ENCODE data around the gene BABAM2. TPM values are rescaled to one million over a fixed set of nuclear protein-coding genes. Genes with fewer than 3 reads are reported as not detected.

The BABAM2 gene
- total RNA-seq, 4 donors from 2014 or later: 23.7 to 41.1 (median 27.9) TPM

- Histone ChIP-seq H3K4me1 (peaks cover 39% of the 10 kb centered on the region), H3K4me3 (no peak overlapping the region), H3K27me3 (no peaks in the 10 kb centered on the region), H3K9me3 (no peaks in the 10 kb centered on the region), H3K27ac (peak overlapping the region; percentile 40), H3K36me3 (no peaks in the 10 kb centered on the region)
- DNase-seq (ENCODE audit: low spot score in 2 of 2): no peak
- TF ChIP-seq POLR2AphosphoS5 (IDR thresholded peaks at IDR 0.05) (no peak), EP300 (IDR thresholded peaks at IDR 0.05) (no peak), POLR2A (IDR thresholded peaks at IDR 0.05) (no peak)
- TF ChIP-seq, protein P1, sequence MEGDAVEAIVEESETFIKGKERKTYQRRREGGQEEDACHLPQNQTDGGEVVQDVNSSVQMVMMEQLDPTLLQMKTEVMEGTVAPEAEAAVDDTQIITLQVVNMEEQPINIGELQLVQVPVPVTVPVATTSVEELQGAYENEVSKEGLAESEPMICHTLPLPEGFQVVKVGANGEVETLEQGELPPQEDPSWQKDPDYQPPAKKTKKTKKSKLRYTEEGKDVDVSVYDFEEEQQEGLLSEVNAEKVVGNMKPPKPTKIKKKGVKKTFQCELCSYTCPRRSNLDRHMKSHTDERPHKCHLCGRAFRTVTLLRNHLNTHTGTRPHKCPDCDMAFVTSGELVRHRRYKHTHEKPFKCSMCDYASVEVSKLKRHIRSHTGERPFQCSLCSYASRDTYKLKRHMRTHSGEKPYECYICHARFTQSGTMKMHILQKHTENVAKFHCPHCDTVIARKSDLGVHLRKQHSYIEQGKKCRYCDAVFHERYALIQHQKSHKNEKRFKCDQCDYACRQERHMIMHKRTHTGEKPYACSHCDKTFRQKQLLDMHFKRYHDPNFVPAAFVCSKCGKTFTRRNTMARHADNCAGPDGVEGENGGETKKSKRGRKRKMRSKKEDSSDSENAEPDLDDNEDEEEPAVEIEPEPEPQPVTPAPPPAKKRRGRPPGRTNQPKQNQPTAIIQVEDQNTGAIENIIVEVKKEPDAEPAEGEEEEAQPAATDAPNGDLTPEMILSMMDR (IDR thresholded peaks at IDR 0.05): no peak
These were observed 244.8 kb downstream of the BABAM2 start for GRCh38 chr2:28135324-28135723.

DNA sequence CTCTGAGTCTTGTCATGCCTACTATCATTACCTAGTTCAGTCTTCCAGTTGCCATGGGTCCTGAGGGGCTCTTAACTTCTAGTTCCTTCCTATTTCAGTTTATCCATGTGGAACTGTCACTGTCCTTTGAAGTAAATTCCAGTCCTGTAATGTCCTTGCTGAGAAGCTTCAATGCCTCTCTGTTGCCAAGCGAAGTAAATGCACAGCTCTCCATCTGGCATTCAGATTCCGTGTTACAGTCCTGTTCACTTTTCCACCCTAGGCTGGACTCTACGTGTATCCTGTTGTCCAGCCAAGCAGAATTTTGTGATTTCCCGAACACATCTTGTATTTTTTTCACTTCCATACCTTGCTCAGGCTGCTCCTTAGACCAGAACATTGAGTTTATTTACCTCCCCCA lies 245.3 kb downstream of the BABAM2 start:
- no peak for DNase-seq (ENCODE audit: low spot score in 2 of 2)
- Histone ChIP-seq H3K27me3 (no peaks in the 10 kb centered on the region), H3K27ac (no peak overlapping the region), H3K4me1 (peaks cover 39% of the 10 kb centered on the region), H3K9me3 (no peaks in the 10 kb centered on the region), H3K36me3 (no peaks in the 10 kb centered on the region), H3K4me3 (no peak overlapping the region)
- 94% methylated on average over 4 of the region's 4 CpGs for WGBS
- TF ChIP-seq EP300 (IDR thresholded peaks at IDR 0.05) (no peak), POLR2AphosphoS5 (IDR thresholded peaks at IDR 0.05) (no peak), POLR2A (IDR thresholded peaks at IDR 0.05) (no peak)
- TF ChIP-seq, protein P1 (IDR thresholded peaks at IDR 0.05): no peak

DNA sequence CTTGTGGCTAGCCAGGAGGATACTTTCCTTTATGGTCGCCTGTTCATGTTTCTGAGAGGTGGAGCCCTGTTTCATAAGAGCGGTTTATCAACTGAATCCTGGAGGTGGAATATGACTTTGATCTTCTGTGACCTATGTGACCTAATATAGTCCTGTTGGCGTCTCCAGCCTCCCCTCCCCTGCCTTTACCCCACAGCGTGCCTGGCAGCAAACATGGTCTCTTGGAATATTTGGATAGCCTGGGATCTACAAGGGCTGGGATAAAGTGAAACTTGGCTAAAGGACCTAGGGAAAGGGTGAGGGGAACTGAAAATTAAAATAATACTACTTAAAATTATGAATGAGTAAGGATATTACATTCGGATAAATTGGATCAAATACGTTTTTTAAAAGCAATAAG lies 246.0 kb downstream of the BABAM2 start:
- no peak overlapping the region for H3K27ac ChIP-seq
- TF ChIP-seq, protein P1 (IDR thresholded peaks at IDR 0.05): no peak
- TF ChIP-seq POLR2A (IDR thresholded peaks at IDR 0.05): no peak
- no peak for TF ChIP-seq POLR2AphosphoS5 (IDR thresholded peaks at IDR 0.05)
- no peak for TF ChIP-seq EP300 (IDR thresholded peaks at IDR 0.05)

DNA sequence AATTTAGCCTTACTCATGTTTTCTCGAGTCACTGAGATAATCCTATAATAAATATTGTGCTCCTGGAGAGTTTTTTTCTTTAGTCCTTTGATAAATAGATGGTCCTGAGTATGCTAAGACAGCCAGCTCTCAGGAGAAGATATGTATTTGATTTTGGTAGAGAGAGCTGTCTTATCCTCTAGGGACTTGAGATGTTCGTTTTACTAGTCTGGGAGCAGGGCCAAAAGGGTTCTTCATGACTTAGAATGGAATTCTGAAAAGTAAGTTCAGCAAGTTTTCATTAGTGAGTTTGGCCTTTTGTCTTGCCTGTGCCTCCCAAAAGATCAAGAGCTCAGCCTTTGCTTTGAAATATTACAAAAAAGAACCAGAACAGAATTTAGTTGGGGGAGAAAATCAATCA lies 246.7 kb downstream of the BABAM2 start:
- H3K27ac ChIP-seq: no peak overlapping the region
- TF ChIP-seq POLR2A (IDR thresholded peaks at IDR 0.05) (no peak), EP300 (IDR thresholded peaks at IDR 0.05) (no peak), POLR2AphosphoS5 (IDR thresholded peaks at IDR 0.05) (no peak)
- TF ChIP-seq, protein P1 (IDR thresholded peaks at IDR 0.05): no peak
- DNase-seq (ENCODE audit: low spot score in 2 of 2): no peak
- H3K9me3 ChIP-seq: no peaks in the 10 kb centered on the region
- H3K4me3 ChIP-seq: no peak overlapping the region
- H3K36me3 ChIP-seq: no peaks in the 10 kb centered on the region
- WGBS: 20% methylated on average over 2 of the region's 2 CpGs
- no peaks in the 10 kb centered on the region for H3K27me3 ChIP-seq
- peaks cover 41% of the 10 kb centered on the region for H3K4me1 ChIP-seq

More for the DNA sequence above, 246.0 kb downstream of the BABAM2 start:
- no peak for DNase-seq (ENCODE audit: low spot score in 2 of 2)
- 83% methylated on average over 6 of the region's 6 CpGs for WGBS
- H3K4me3 ChIP-seq: no peak overlapping the region
- no peaks in the 10 kb centered on the region for H3K9me3 ChIP-seq
- H3K27me3 ChIP-seq: no peaks in the 10 kb centered on the region
- no peaks in the 10 kb centered on the region for H3K36me3 ChIP-seq
- H3K4me1 ChIP-seq: peaks cover 39% of the 10 kb centered on the region

DNA sequence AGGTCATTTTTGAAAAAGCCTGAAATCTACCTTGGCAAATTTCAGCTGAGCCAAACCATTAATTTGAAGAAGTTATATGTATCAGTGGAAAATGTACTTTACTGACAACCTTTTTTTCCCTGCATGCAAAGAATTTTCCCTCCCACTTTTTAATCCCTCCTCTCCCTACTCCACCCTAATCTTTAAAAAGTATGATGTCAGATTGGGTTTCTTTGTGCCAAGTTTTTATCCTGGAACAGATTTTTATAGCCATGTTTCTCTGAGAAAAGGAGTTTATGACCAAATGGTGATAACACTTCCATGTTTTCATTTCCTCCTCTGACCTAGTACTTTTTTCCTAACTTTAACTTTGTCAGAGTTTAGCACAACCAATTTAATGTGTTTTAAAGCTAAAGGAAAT lies 251.9 kb downstream of the BABAM2 start:
- no peak for TF ChIP-seq EP300 (IDR thresholded peaks at IDR 0.05)
- H3K9me3 ChIP-seq: no peaks in the 10 kb centered on the region
- no peaks in the 10 kb centered on the region for H3K27me3 ChIP-seq
- no peak overlapping the region for H3K27ac ChIP-seq
- peaks cover 10% of the 10 kb centered on the region for H3K4me1 ChIP-seq
- no peak for DNase-seq (ENCODE audit: low spot score in 2 of 2)
- H3K4me3 ChIP-seq: no peak overlapping the region
- H3K36me3 ChIP-seq: no peaks in the 10 kb centered on the region

DNA sequence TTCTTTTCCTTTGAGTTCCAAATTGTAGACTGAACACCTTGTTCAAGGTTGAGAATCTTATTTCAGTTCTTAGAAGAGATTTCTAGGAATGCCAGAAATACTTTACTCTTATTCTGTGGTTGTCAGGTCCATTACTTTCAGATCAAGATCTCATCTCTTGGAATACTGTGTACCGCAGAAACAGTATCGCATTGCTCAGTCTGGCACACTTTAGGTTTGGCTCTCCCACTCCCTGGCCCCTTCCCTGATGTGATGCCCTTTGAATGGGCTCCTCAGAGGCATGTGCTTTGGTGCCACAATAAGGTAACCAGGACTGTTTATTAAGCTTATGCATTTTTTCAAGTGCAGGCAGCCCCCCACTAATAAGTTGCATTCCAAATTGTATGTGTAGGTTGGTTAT lies 257.5 kb downstream of the BABAM2 start:
- WGBS: 98% methylated on average over 2 of the region's 2 CpGs
- TF ChIP-seq, protein P1 (IDR thresholded peaks at IDR 0.05): no peak
- no peak for TF ChIP-seq POLR2AphosphoS5 (IDR thresholded peaks at IDR 0.05)
- TF ChIP-seq POLR2A (IDR thresholded peaks at IDR 0.05): no peak
- no peak for TF ChIP-seq EP300 (IDR thresholded peaks at IDR 0.05)
- H3K4me3 ChIP-seq: no peak overlapping the region
- no peaks in the 10 kb centered on the region for H3K36me3 ChIP-seq
- H3K9me3 ChIP-seq: no peaks in the 10 kb centered on the region
- peaks cover 13% of the 10 kb centered on the region for H3K4me1 ChIP-seq
- H3K27ac ChIP-seq: no peak overlapping the region
- DNase-seq (ENCODE audit: low spot score in 2 of 2): no peak
- H3K27me3 ChIP-seq: no peaks in the 10 kb centered on the region
